Mammary epithelial cell (primary cell): ENCODE data around the gene MRPS14.

Experiments used
- CTCF ChIP-seq, 2 donors: IDR thresholded peaks in 1 of 2; conservative IDR thresholded peaks in 1 of 2; 2 replicates each; pipeline ENCODE4 v1.5.1; 2011 to 2012; ENCODE audit warnings: inconsistent platforms in 2 of 2, low read length in 2 of 2, mild to moderate bottlenecking in 2 of 2, control low read depth in 1 of 2, low read depth in 1 of 2; ENCODE audit not compliant: insufficient read depth in 1 of 2; ENCODE audit errors: extremely low read depth in 1 of 2
- EZH2 ChIP-seq: IDR thresholded peaks from 2 replicates; pipeline ENCODE4 v1.6.1; 2012; ENCODE audit warnings: low read length, inconsistent platforms, borderline replicate concordance

DNA sequence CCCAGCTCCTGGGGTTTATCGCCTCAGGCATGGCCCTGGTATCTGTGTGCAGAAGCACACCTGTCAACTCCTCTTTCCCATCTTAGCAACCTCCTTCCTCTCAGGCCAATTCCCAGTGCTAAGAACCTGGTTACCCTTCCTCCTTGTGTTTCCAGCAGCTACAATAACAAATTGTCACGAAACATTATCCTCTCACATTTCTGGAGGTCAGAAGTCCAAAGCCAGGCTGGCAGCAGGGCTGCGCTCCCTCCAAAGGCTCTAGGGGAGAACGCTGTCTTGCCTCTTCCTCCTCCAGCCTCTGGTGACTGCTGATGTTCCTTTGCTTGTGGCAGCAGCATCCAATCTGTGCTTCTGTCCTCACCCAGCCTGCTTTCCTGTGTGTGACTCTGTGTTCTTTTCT lies 10.7 kb upstream of the MRPS14 start:
- no peak for TF ChIP-seq CTCF (conservative IDR thresholded peaks at IDR 0.05 in 1 of 2, IDR thresholded peaks at IDR 0.05 in 1 of 2; ENCODE audit: extremely low read depth in 1 of 2, insufficient read depth in 1 of 2, low read depth in 1 of 2, low read length in 2 of 2)
- no peak for TF ChIP-seq EZH2
